IMR-90 (cell line): ENCODE measurements around the gene SPHK2.

Experiments
- BHLHE40 ChIP-seq: fragments of 150-350 bp; IDR thresholded peaks from 2 replicates; pipeline ENCODE4 v1.6.1; 2016; ENCODE audit warnings: mild to moderate bottlenecking, low read depth, low read length
- CHD1 ChIP-seq: IDR thresholded peaks from 2 replicates; pipeline ENCODE4 v1.6.1; 2012; ENCODE audit warnings: low read depth, low read length, improper control_type of control experiment
- CTCF ChIP-seq: conservative IDR thresholded peaks from 2 replicates; pipeline ENCODE4 v1.5.1; 2012; ENCODE audit warnings: mild to moderate bottlenecking, low read depth, low read length, improper control_type of control experiment
- ELK1 ChIP-seq: fragments of 150-350 bp; IDR thresholded peaks from 2 replicates; pipeline ENCODE4 v1.6.1; 2016; ENCODE audit warnings: low read depth, mild to moderate bottlenecking, low read length, moderate library complexity, borderline replicate concordance
- FOS ChIP-seq: fragments of 150-350 bp; IDR thresholded peaks from 2 replicates; pipeline ENCODE4 v1.6.1; 2016; ENCODE audit warnings: low read depth, low read length
- MAFK ChIP-seq: IDR thresholded peaks from 2 replicates; pipeline ENCODE4 v1.6.1; 2012; ENCODE audit warnings: low read depth, low read length, improper control_type of control experiment
- MAZ ChIP-seq: IDR thresholded peaks from 2 replicates; pipeline ENCODE4 v1.6.1; 2012; ENCODE audit warnings: low read depth, mild to moderate bottlenecking, low read length, improper control_type of control experiment, moderate library complexity, borderline replicate concordance
- POLR2A ChIP-seq: IDR thresholded peaks from 2 replicates; pipeline ENCODE4 v1.6.1; 2012; ENCODE audit warnings: mild to moderate bottlenecking, low read depth, low read length
- RAD21 ChIP-seq: IDR thresholded peaks from 2 replicates; pipeline ENCODE4 v1.6.1; 2012; ENCODE audit warnings: low read length, improper control_type of control experiment
- RCOR1 ChIP-seq: IDR thresholded peaks from 2 replicates; pipeline ENCODE4 v1.6.1; 2012; ENCODE audit warnings: mild to moderate bottlenecking, low read length, improper control_type of control experiment; ENCODE audit not compliant: insufficient replicate concordance
- RFX5 ChIP-seq: IDR thresholded peaks from 2 replicates; pipeline ENCODE4 v1.8.0; 2012; ENCODE audit warnings: low read depth, mild to moderate bottlenecking, low read length, moderate library complexity
- SMC3 ChIP-seq: fragments of 150-350 bp; IDR thresholded peaks from 2 replicates; pipeline ENCODE4 v1.6.1; 2016; ENCODE audit warnings: low read depth, mild to moderate bottlenecking, antibody characterized with exemption, low read length, moderate library complexity
- USF2 ChIP-seq: fragments of 150-350 bp; IDR thresholded peaks from 2 replicates; pipeline ENCODE4 v1.6.1; 2017; ENCODE audit warnings: mild to moderate bottlenecking, antibody characterized with exemption, low read length, low read depth

GRCh38 chr19:48658483-48658882, 39.2 kb downstream of the SPHK2 start:
- TF ChIP-seq CTCF: no peak
- no peak for TF ChIP-seq RAD21
- TF ChIP-seq ELK1: no peak
- no peak for TF ChIP-seq MAZ
- no peak for TF ChIP-seq POLR2A
- no peak for TF ChIP-seq USF2
- no peak for TF ChIP-seq CHD1
- no peak for TF ChIP-seq RFX5
- TF ChIP-seq FOS: no peak
- no peak for TF ChIP-seq RCOR1
- TF ChIP-seq SMC3: no peak
- no peak for TF ChIP-seq MAFK
- TF ChIP-seq BHLHE40: no peak
